Natural killer cell (primary cell): ENCODE results near the gene CCT4. TPM values are rescaled to one million over a fixed set of nuclear protein-coding genes. Genes with fewer than 3 reads are reported as not detected.

Experiments
- ATAC-seq, 3 donors: fragments of 150-1000 bp in 2 of 3; fragments of 200-7000 bp in 1 of 3; cut with Tn5 transposase; 1 replicate in 1 of 3; 2 replicates in 2 of 3; pipeline ENCODE4 v1.10.0; 2021; ENCODE audit warnings: mild to moderate bottlenecking in 2 of 3, moderate library complexity in 2 of 3
- DNase-seq, 2 donors: peaks; one replicate each; pipeline versions ENCODE4 v3.0.0 to v3.0.0-alpha.2; 2013 to 2021; ENCODE audit warnings: mixed read lengths in 1 of 2
- H3K27ac ChIP-seq: one replicate; pipeline ENCODE4 v1.5.1; 2013; ENCODE audit warnings: mild to moderate bottlenecking, low read length
- H3K27me3 ChIP-seq: one replicate; pipeline ENCODE4 v1.6.1; 2013; ENCODE audit warnings: low read length; ENCODE audit not compliant: control insufficient read depth, insufficient read depth
- H3K36me3 ChIP-seq: one replicate; pipeline ENCODE4 v1.6.1; 2013; ENCODE audit warnings: low read length; ENCODE audit not compliant: control insufficient read depth, insufficient read depth
- H3K4me1 ChIP-seq: one replicate; pipeline ENCODE4 v1.6.1; 2013; ENCODE audit warnings: low read length; ENCODE audit not compliant: control insufficient read depth, insufficient read depth
- H3K4me3 ChIP-seq: one replicate; pipeline ENCODE4 v1.5.1; 2013; ENCODE audit warnings: low read length
- H3K9me3 ChIP-seq: one replicate; pipeline ENCODE4 v1.6.1; 2013; ENCODE audit warnings: low read length; ENCODE audit not compliant: control insufficient read depth, insufficient read depth
- H3K27ac Mint-ChIP-seq, 2 donors: one replicate each; pipeline ENCODE4 v1.8.0; 2022; ENCODE audit warnings: mild to moderate bottlenecking in 2 of 2, mixed read lengths in 2 of 2, moderate library complexity in 1 of 2
- H3K27me3 Mint-ChIP-seq, 2 donors: one replicate each; pipeline ENCODE4 v1.8.0; 2022; ENCODE audit warnings: low read depth in 2 of 2, mixed read lengths in 2 of 2
- H3K36me3 Mint-ChIP-seq: one replicate; pipeline ENCODE4 v1.8.0; 2022; ENCODE audit warnings: mixed read lengths
- H3K4me1 Mint-ChIP-seq, 2 donors: one replicate each; pipeline ENCODE4 v1.8.0; 2022; ENCODE audit warnings: mixed read lengths in 2 of 2
- H3K4me3 Mint-ChIP-seq: one replicate; pipeline ENCODE4 v1.8.0; 2022; ENCODE audit warnings: mild to moderate bottlenecking, moderate library complexity, mixed read lengths
- H3K9me3 Mint-ChIP-seq, 2 donors: one replicate each; pipeline ENCODE4 v1.8.0; 2022; ENCODE audit warnings: mixed read lengths in 2 of 2
- CTCF ChIP-seq: fragments of 200-600 bp; IDR thresholded peaks from one replicate; pipeline ENCODE4 v1.8.0; 2022; ENCODE audit warnings: antibody characterized with exemption
- WGBS: methylation state at CpG from one replicate; pipeline ENCODE4 v1.1.7; 2013; ENCODE audit warnings: missing lambda C conversion rate; ENCODE audit not compliant: insufficient coverage; 5-methylcytosine and 5-hydroxymethylcytosine counted together
- intact Hi-C: fragments of 100-400 bp; cut with micrococcal nuclease; formaldehyde crosslinking; loops from one replicate; pipeline ENCODE4 v1.14.2; 2022
- total RNA-seq, 4 donors: library from RNA; stranded (reverse); fragments of 120-200 nt in 1 of 4; gene quantifications; one replicate each; pipeline versions ENCODE4 v1.2.3 to v1.2.4, GENCODE V29; 2013 to 2022

The CCT4 gene
- total RNA-seq, 3 donors from 2014 or later (not counting 1 experiment from before 2014, with no cell fraction given), result 79.4 to 108 (median 84.5) TPM

- ATAC-seq, result no peak
- Histone ChIP-seq H3K27ac (no peak overlapping the region), H3K27me3 (no peaks in the 10 kb centered on the region), H3K4me3 (no peak overlapping the region), H3K9me3 (no peaks in the 10 kb centered on the region), H3K36me3 (no peaks in the 10 kb centered on the region), H3K4me1 (peaks cover 2% of the 10 kb centered on the region)
- TF ChIP-seq CTCF, result no peak
- Mint-ChIP-seq H3K27me3 (no peaks in the 10 kb centered on the region), H3K27ac (no peak overlapping the region), H3K36me3 (no peaks in the 10 kb centered on the region), H3K4me3 (no peak overlapping the region), H3K4me1 (peaks cover 0 to 5% of the 10 kb centered on the region in 2 donors), H3K9me3 (no peaks in the 10 kb centered on the region)
- 95% methylated on average over 1 of the region's 1 CpG for WGBS
- no peak for DNase-seq
- intact Hi-C loops, result no loop called here
Observed at GRCh38 chr2:61900281-61900680, 11.8 kb upstream of the CCT4 start.

- no peaks in the 10 kb centered on the region for H3K27me3 ChIP-seq
- no peak overlapping the region for H3K4me3 ChIP-seq
- TF ChIP-seq CTCF, result no peak
- ATAC-seq (no peak), DNase-seq (peak in 1 of 2 donors; percentile 42)
- intact Hi-C loops, result no loop called here
- Mint-ChIP-seq H3K4me3 (no peak overlapping the region), H3K27ac (no peak overlapping the region), H3K27me3 (no peaks in the 10 kb centered on the region), H3K36me3 (no peaks in the 10 kb centered on the region), H3K4me1 (no peaks in the 10 kb centered on the region), H3K9me3 (no peaks in the 10 kb centered on the region)
- no peaks in the 10 kb centered on the region for H3K9me3 ChIP-seq
- no peaks in the 10 kb centered on the region for H3K36me3 ChIP-seq
- no peak overlapping the region for H3K27ac ChIP-seq
- H3K4me1 ChIP-seq, result no peaks in the 10 kb centered on the region
- WGBS, result 33% methylated on average over 1 of the region's 2 CpGs
Observed at GRCh38 chr2:61898810-61899209, 10.4 kb upstream of the CCT4 start.

GRCh38 chr2:61887717-61888266, 664 bp downstream of the CCT4 start:
- WGBS, result 0% methylated on average over 15 of the region's 18 CpGs
- Histone ChIP-seq H3K27me3 (no peaks in the 10 kb centered on the region), H3K36me3 (peaks cover 15% of the 10 kb centered on the region), H3K27ac (peak overlapping the region; percentile 90), H3K4me1 (peaks cover 17% of the 10 kb centered on the region), H3K9me3 (no peaks in the 10 kb centered on the region), H3K4me3 (peak overlapping the region; percentile 94)
- DNase-seq (peak; percentile 22 to 48), ATAC-seq (peak in 2 of 3 donors; percentile 7 to 13)
- peak overlapping the region; percentile 97 for H3K4me3 Mint-ChIP-seq
- intact Hi-C loops, result loop anchor here (1.0 to 5.0 kb wide), 2 partner anchors 33 to 820 kb away; partner anchors contain the start of genes EHBP1 and FAM161A
- H3K9me3 Mint-ChIP-seq, result no peaks in the 10 kb centered on the region
- H3K27me3 Mint-ChIP-seq, result no peaks in the 10 kb centered on the region
- no peaks in the 10 kb centered on the region for H3K36me3 Mint-ChIP-seq
- TF ChIP-seq CTCF, result no peak
- peaks cover 30 to 31% of the 10 kb centered on the region in 2 donors for H3K4me1 Mint-ChIP-seq
- peak overlapping the region; percentile 94 to 99 for H3K27ac Mint-ChIP-seq
